Measurements from ENCODE around the gene PIEZO1. TPM values are rescaled to one million over a fixed set of nuclear protein-coding genes. Genes with fewer than 3 reads are reported as not detected.

The PIEZO1 gene
- total RNA-seq, 1 experiment from 2014 or later, result 71.1 TPM

- no peak overlapping the region for H3K18ac ChIP-seq (ENCODE audit: insufficient read length, low read depth, low read length)
- TF ChIP-seq CTCF (conservative IDR thresholded peaks at IDR 0.05), result no peak
- H3K27me3 ChIP-seq (ENCODE audit: insufficient read depth, low read length), result no peaks in the 10 kb centered on the region
- no peaks in the 10 kb centered on the region for H3K36me3 Mint-ChIP-seq (ENCODE audit: insufficient read depth in 1 of 3, low read depth in 3 of 3)
- H3K4me2 ChIP-seq (ENCODE audit: insufficient read depth, insufficient read length, low read length), result no peak overlapping the region
- no peaks in the 10 kb centered on the region for H4K20me1 ChIP-seq (ENCODE audit: control insufficient read depth, insufficient read depth, insufficient read length)
- H3K27ac Mint-ChIP-seq, result peak overlapping the region in 1 of 3 experiments; percentile 86; a peak in 2 of 7 replicates
- H3K4me1 Mint-ChIP-seq, result peaks cover 28 to 58% of the 10 kb centered on the region in 2 experiments
- no peak overlapping the region for H2AK5ac ChIP-seq (ENCODE audit: insufficient read length, low read length)
- no peaks in the 10 kb centered on the region for H3K79me2 ChIP-seq (ENCODE audit: insufficient read depth, low read length)
- H3K23ac ChIP-seq (ENCODE audit: insufficient read length, low read depth, low read length), result no peak overlapping the region
- H3K4me1 ChIP-seq (ENCODE audit: insufficient read depth, low read length), result peaks cover 4% of the 10 kb centered on the region; the same call in 1 of the 2 replicates
- H3K79me1 ChIP-seq (ENCODE audit: insufficient read depth, low read depth, low read length, poor library complexity, severe bottlenecking), result peaks cover 3% of the 10 kb centered on the region
- H3K56ac ChIP-seq (ENCODE audit: insufficient read length, low read depth, low read length), result no peak overlapping the region
- H2AFZ ChIP-seq (ENCODE audit: low read length), result no peak overlapping the region
- no peak overlapping the region for H3T11ph ChIP-seq (ENCODE audit: low read length)
- H2BK20ac ChIP-seq (ENCODE audit: low read depth, low read length, poor library complexity, severe bottlenecking), result no peak overlapping the region
- no peak overlapping the region for H2BK120ac ChIP-seq (ENCODE audit: low read depth, low read length, poor library complexity, severe bottlenecking)
- no peaks in the 10 kb centered on the region for H3K9me3 ChIP-seq (ENCODE audit: control insufficient read depth, low read depth, low read length)
- H3K4me3 Mint-ChIP-seq, result no peak overlapping the region
- no peaks in the 10 kb centered on the region; a peak in 1 of 5 replicates for H3K9me3 Mint-ChIP-seq
- no peak overlapping the region for H3K9ac ChIP-seq (ENCODE audit: extremely low read depth, insufficient read length, low read length)
- WGBS (ENCODE audit: extremely low coverage, insufficient read length, low lambda C conversion rate), result no CpG with 5 or more reads among the region's 13 CpGs
- no peak overlapping the region for H4K8ac ChIP-seq (replicated peaks; ENCODE audit: insufficient read length, low read depth, low read length)
- DNase-seq, result no peak
- no peak overlapping the region for H3K27ac ChIP-seq (ENCODE audit: insufficient read length, low read depth, low read length)
- no peak overlapping the region for H2BK5ac ChIP-seq (ENCODE audit: insufficient read length, low read length)
- H4K91ac ChIP-seq (ENCODE audit: insufficient read length, low read depth, low read length), result no peak overlapping the region
- H2BK15ac ChIP-seq (ENCODE audit: low read depth, low read length), result no peak overlapping the region
- no peaks in the 10 kb centered on the region for H3K23me2 ChIP-seq (ENCODE audit: insufficient read length, low read depth, low read length, poor library complexity, severe bottlenecking)
- H2BK12ac ChIP-seq (ENCODE audit: insufficient read length, low read depth, low read length), result no peak overlapping the region
- H4K5ac ChIP-seq (ENCODE audit: insufficient read length, low read depth, low read length), result no peak overlapping the region
- no peak overlapping the region for H3K4ac ChIP-seq (ENCODE audit: low read depth, low read length)
- H3K27me3 Mint-ChIP-seq (ENCODE audit: low read depth), result no peaks in the 10 kb centered on the region
- no peak overlapping the region for H3K14ac ChIP-seq (ENCODE audit: insufficient read depth, low read length)
Measured at GRCh38 chr16:88758227-88758943, 26.6 kb downstream of the PIEZO1 start.
